Measurements from ENCODE around the gene LRBA. TPM values are rescaled to one million over a fixed set of nuclear protein-coding genes. Genes with fewer than 3 reads are reported as not detected.
"Not testable (repeated sequence)": the region's sequence is repeated elsewhere in the genome, so short reads cannot be mapped to it uniquely, and the experiment has no call there.

LRBA gene
- total RNA-seq, 1 experiment from 2014 or later = 23.0 TPM

- no peak for DNase-seq (ENCODE audit: low read depth)
Measured at GRCh38 chr4:150943126-150943525, 72.0 kb downstream of the LRBA start.

DNA sequence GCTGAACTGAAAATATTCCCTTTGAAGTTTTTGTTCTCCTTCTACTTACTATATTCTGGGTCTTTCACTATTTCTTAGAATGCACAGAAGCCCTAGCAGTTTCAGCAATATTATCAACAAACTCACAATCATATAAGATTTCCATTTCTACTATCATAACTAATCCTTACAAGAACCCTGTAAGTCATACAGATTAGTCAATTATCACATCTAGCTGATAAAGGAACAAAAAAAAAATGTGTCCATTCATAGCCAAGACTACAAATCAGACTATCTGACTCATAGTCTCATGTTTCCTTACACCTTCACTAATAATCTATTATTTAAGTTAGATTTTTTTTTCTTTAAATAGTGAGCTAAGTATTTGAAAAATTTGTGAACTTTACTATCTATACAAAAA, 72.5 kb downstream of the LRBA start:
- DNase-seq (ENCODE audit: low read depth) = no peak

DNA sequence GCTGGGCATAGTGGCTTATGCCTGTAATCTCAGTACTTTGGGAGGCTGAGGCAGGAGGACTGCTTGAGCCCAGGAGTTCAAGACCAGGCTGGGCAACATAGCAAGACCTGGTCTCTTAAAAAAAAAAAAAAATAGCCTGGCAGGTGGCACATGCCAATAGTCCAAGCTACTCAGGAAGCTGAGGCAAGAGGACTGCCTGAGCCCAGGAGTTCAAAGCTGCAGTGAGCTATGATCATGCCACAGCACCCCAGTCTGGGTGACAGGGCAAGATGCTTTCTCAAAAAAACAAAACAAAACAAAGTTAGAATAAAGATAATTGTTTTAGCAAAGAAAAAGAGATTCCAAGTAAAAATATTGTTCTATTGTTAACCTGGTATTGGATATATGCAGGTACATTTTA, 75.0 kb downstream of the LRBA start:
- no peak for DNase-seq (ENCODE audit: low read depth)

DNA sequence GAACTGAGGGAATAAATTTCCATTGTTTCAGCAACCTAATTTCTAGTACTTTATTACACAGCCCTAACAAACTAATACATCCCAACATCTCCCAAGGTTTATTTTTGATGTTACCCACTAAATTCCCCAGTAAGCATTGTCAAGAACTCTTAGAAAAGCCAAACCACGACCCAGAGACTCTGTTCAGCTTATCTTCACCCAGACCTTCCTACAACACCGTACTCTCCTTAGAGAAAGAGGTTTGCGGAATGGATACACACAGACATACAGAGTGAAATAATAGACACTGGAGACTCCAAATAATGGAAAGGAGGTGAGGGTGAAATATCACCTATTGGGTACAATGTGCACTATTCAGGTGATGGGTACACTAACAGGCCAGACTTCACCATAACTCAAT, 75.6 kb downstream of the LRBA start:
- DNase-seq (ENCODE audit: low read depth) = no peak

GRCh38 chr4:150938873-150939499, 76.1 kb downstream of the LRBA start:
- no peak for DNase-seq (ENCODE audit: low read depth)

GRCh38 chr4:150938417-150938816, 76.7 kb downstream of the LRBA start:
- no peak for DNase-seq (ENCODE audit: low read depth)

DNA sequence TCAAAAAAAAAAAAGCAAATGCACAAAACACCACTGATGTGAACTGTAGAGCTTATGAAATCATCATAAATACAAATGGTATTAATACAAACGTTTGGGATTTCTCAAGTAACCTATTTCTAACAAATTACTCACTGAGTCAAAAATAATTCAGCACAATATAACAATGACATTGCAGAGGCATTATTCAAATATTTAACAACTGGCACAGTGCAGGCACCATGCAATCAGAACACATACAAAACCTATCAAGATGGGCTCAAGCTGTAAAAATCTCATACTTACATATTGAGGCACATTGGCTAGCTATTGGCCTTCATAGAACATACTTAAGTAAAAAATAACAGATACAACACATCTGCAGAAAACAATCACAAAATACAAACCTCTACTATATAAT, 81.1 kb downstream of the LRBA start:
- DNase-seq (ENCODE audit: low read depth) = no peak

GRCh38 chr4:150931796-150932195, 83.3 kb downstream of the LRBA start:
- DNase-seq (ENCODE audit: low read depth) = no peak

DNA sequence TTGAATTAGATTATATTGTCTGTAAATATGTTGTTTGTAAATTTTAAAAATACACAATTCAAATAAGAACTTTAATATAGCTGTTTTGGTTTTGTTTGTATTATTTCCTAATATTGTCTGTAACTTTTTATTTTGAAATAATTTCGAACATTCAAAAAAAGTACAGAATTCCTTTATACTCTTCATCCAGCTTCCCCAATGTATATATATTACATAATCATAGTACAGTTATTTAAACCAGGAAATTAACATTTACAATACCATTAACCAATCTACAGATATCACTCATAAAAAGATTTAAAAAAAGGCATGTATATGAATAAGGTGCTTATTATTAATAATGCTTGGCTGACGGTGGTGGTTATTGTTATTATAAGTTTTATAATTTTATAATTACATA, 84.1 kb downstream of the LRBA start:
- no peak for DNase-seq (ENCODE audit: low read depth)

- DNase-seq (ENCODE audit: low read depth) = no peak
Measured at GRCh38 chr4:150923945-150924344, 91.1 kb downstream of the LRBA start.

DNA sequence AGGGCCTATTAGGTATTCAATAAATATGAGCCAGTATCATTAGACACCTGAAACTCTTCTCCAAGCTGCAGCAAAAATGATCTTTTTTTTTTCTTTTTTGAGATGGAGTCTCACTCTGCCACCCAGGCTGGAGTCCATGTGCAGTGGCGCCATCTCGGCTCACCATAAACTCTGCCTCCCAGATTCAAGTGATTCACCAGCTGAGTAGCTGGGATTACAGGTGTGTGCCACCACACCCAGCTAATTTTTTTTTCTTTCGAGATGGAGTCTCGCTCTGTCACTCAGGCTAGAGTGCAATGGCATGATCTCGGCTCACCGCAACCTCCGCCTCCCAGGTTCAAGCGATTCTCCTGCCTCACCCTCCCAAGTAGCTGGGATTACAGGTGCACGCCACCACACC, 93.6 kb downstream of the LRBA start:
- DNase-seq (ENCODE audit: low read depth) = not testable (repeated sequence)

GRCh38 chr4:150918562-150918961, 96.5 kb downstream of the LRBA start:
- not testable (repeated sequence) for DNase-seq (ENCODE audit: low read depth)

DNA sequence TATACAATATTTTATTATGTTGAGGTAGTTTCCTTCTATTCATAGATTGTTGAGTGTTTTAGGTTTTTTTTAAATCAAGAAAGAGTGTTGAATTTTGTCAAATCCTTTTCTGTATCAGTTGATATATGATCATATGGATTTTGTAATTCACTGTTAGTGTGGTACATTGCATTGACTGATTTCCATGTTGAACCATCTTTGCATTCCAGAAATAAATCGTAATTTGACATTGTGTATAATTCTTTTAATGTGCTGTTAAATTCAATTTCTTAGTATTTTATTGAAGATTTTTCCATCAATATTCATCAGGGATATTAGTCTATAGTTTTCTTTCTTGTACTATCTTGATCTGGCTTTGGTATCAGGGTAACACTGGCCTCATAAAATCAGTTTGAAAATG, 103.8 kb downstream of the LRBA start:
- no peak for DNase-seq (ENCODE audit: low read depth)

DNA sequence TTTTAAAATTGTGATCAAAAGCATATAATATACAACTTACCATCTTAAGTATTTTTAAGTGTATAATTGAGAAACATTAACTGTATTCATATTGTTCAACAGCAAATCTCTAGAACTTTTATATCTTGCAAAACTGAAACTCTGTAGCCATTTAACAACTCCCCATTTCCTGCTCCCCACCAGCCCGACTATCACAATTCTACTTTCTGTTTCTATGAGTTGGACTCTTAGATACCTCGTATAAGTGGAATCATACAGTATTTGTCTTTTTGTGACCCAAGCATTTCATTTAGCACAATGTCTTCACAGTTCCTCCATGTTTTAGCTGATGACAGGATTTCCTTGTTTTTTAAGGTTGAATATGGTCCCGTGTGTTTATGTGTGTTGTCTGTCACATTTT, 106.0 kb downstream of the LRBA start:
- no peak for DNase-seq (ENCODE audit: low read depth)

- DNase-seq (ENCODE audit: low read depth) = no peak
Measured at GRCh38 chr4:150906987-150907633, 108.0 kb downstream of the LRBA start.

DNA sequence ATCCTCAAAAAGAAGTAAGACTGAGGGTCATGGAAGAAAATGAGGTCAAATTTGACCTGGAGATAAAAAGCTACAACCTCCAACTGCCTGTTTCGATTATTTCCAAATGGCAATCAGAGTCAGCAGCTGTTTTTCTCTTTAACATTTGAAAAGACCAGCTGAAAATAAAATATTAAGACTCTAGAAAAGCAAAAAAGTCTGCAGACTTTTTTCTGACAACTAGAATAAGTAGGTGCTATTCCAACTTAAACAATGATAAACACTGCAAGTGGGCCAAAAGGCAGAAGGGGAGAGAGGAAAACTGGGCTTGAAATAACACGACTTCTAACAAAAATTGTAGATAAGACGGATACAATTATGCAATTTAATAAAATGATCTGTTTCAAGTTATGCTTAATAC, 110.4 kb downstream of the LRBA start:
- no peak for DNase-seq (ENCODE audit: low read depth)

DNA sequence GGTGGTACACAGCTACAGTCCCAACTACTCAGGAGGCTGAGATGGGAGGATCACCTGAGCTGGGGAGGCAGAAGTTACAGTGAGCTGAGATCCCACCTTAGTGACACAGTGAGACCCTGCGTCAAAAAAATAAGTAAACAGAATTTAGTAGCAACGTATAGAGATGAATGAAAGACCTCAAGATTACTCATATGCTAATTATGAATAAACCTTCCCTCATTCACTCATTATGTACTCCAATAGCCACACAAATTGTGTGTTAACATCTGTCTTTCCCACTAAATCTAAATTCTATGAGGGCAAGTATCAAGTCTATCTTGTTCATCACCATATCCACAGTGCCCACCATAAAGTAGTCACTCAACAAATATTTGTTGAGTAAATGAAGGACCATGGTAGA, 111.5 kb downstream of the LRBA start:
- no peak for DNase-seq (ENCODE audit: low read depth)

- no peak for DNase-seq (ENCODE audit: low read depth)
Measured at GRCh38 chr4:150896497-150896896, 118.6 kb downstream of the LRBA start.

DNA sequence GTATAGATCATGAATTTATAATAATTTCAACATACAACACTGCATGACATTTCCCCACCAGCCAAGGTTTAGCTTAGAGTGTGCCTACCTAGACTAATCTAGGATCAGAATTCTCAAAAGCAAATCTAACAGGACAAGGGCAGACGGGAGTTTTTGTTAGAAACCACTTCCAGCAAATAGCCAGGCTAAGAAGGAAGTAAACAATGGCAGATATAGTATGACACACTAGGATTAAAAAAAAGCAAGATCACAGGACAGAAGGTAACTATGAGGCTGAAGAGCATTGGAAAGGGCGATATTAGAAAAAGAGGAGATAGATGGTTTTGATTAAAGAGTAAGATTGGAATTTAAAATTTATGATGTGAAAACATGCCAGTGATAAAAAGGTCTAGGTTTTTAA, 124.8 kb downstream of the LRBA start:
- no peak for DNase-seq (ENCODE audit: low read depth)

GRCh38 chr4:150889306-150889705, 125.8 kb downstream of the LRBA start:
- no peak for DNase-seq (ENCODE audit: low read depth)

GRCh38 chr4:150888625-150889024, 126.5 kb downstream of the LRBA start:
- no peak for DNase-seq (ENCODE audit: low read depth)

- DNase-seq (ENCODE audit: low read depth) = no peak
Measured at GRCh38 chr4:150888217-150888616, 126.9 kb downstream of the LRBA start.

DNA sequence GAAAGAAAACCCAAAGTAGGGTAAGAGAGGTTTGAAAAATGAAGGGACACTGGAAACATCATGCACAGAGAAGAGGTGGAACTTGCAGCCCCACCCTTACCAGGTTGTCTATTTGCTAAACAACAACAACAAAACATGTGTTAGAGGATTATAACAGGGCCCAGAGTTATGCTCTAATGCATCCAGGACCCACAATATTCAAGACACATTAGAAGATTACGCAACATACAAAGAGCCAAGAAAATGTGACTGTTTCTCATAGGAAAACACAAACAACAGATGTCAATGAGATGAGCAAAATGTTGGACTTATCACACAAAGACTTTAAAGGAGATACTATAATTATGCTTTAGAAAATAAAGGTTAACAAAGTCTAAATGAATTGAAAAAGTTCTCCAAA, 128.5 kb downstream of the LRBA start:
- no peak for DNase-seq (ENCODE audit: low read depth)

DNA sequence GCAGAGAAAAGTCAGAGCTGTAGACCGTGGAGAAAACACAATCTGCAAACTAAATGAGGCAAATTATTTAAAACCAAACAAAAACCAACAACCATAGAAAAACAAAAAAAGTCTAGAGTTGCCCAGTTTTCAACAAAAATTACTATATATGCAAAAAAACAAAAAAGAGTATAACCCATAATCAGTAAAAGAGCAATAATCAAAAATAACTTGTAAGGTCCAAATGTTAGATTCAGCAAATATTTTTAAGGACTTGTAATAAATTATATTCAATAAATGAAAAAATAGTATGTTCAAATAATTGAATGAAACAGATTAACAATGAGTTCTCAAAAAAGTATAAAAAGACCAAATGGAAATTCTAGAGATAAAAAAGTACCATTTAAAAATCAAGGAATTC, 130.5 kb downstream of the LRBA start:
- no peak for DNase-seq (ENCODE audit: low read depth)
